ENCODE measurements around the gene FUT8.

Gene FUT8

DNA sequence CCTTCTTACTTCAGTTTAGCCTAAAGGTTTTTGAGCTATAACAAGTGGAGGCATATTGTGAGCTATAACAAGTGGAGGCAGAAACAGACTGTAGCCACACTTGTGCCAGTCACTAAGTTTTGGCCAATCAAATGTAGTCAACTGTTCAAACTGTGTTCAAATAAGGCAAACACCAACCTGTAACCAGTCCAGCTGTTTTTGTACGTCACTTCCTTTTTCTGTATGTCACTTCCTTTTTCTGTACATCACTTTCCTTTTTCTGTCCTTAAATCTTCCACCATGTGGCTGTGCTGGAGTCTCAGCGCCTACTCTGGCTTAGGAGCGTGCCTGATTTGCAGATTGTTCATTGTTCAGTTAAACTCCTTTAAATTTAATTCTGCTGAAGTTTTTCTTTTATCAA lies 79.7 kb downstream of the FUT8 start:
- Histone ChIP-seq H3K27ac (ENCODE audit: low read length) (no peak overlapping the region), H3K27me3 (ENCODE audit: control insufficient read depth in 1 of 2, insufficient read depth in 2 of 2, low read length in 2 of 2) (no peaks in the 10 kb centered on the region), H3K9ac (ENCODE audit: low read length in 2 of 2) (no peak overlapping the region), H3K9me3 (ENCODE audit: control insufficient read depth in 2 of 2, low read length in 2 of 2) (no peaks in the 10 kb centered on the region), H3K4me3 (ENCODE audit: low read length in 2 of 2) (no peak overlapping the region), H3K4me1 (ENCODE audit: control insufficient read depth, insufficient read depth, low read length) (no peaks in the 10 kb centered on the region), H3K36me3 (ENCODE audit: control insufficient read depth in 2 of 2, insufficient read depth in 2 of 2, low read length in 2 of 2) (no peaks in the 10 kb centered on the region)

DNA sequence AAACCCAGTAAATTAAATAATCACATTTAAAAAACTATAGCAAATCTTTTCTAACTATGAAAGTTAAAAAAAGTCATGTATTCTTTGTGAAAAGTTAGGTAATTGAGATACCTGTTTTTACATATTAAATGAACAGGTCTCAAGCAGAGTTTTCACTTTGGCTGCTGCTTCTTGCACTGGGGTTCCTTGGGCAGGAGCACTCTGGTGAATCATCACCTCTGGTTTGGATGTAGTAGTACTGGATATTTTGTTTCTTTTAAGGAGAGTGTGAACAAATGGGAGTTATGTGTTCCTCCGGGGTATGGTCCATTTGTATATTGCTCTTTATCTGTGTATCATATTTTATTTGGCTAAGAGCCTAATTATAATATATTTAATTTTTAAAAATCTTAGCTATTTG lies 82.7 kb downstream of the FUT8 start:
- H3K4me1 ChIP-seq (ENCODE audit: control insufficient read depth, insufficient read depth, low read length) = no peaks in the 10 kb centered on the region
- no peak overlapping the region for H3K4me3 ChIP-seq (ENCODE audit: low read length in 2 of 2)
- H3K9ac ChIP-seq (ENCODE audit: low read length in 2 of 2) = no peak overlapping the region
- H3K27me3 ChIP-seq (ENCODE audit: control insufficient read depth in 1 of 2, insufficient read depth in 2 of 2, low read length in 2 of 2) = no peaks in the 10 kb centered on the region
- H3K9me3 ChIP-seq (ENCODE audit: control insufficient read depth in 2 of 2, low read length in 2 of 2) = no peaks in the 10 kb centered on the region
- no peaks in the 10 kb centered on the region for H3K36me3 ChIP-seq (ENCODE audit: control insufficient read depth in 2 of 2, insufficient read depth in 2 of 2, low read length in 2 of 2)
- H3K27ac ChIP-seq (ENCODE audit: low read length) = no peak overlapping the region

DNA sequence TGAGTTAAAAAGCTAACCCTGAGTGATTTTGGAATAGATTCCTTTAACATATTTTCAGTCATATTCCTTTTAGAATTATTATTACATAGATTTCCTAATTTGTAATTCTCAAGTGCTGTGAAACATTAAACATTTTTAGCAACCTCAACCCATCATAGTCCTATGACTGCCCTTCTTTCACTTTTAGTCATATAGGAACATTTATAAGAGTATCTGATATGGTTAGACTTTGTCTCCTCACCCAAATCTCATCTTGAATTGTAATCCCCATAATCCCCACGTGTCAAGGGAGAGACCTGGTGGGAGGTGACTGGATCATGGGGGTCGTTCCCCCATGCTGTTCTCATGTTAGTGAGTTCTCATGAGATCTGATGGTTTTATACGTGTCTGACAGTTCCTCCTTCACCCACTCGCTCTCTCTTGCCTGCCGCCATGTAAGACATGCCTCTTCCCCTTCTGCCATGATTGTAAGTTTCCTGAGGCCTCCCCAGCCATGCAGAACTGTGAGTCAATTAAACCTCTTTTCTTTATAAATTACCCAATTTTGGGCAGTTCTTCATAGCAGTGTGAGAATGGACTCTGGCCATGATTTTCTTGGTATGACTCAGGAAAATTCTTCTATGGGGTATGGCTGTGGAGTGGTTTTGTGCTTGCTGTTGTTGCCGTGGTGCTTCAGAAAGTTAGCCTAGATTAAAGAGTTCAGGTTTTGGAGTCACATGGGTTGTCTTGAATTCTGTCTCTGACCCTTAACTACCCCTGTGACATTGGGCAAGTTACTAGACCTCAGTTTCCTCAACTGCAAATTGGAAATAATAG lies 83.9 kb downstream of the FUT8 start:
- Histone ChIP-seq H3K4me1 (ENCODE audit: control insufficient read depth, insufficient read depth, low read length) (no peaks in the 10 kb centered on the region), H3K27me3 (ENCODE audit: control insufficient read depth in 1 of 2, insufficient read depth in 2 of 2, low read length in 2 of 2) (no peaks in the 10 kb centered on the region), H3K27ac (ENCODE audit: low read length) (no peak overlapping the region), H3K9ac (ENCODE audit: low read length in 2 of 2) (no peak overlapping the region), H3K4me3 (ENCODE audit: low read length in 2 of 2) (no peak overlapping the region), H3K36me3 (ENCODE audit: control insufficient read depth in 2 of 2, insufficient read depth in 2 of 2, low read length in 2 of 2) (no peaks in the 10 kb centered on the region), H3K9me3 (ENCODE audit: control insufficient read depth in 2 of 2, low read length in 2 of 2) (no peaks in the 10 kb centered on the region)

DNA sequence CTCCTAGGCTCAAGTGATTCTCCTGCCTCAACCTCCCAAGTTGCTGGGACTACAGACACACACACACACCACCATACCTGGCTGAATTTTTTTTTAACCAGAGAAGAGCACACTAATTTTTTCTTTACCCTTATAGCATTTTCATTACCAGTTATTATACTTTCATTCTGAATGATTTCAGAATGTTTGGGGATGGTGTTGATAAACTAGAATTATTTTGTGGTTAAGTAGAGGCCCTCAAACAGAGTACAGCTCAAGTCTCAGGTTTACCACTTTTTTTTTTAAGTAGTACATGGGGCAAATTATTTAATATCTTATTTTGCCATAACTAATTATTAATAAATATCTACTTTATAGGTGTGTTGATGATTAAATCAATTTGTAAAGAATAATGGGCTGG lies 86.6 kb downstream of the FUT8 start:
- no peaks in the 10 kb centered on the region for H3K27me3 ChIP-seq (ENCODE audit: control insufficient read depth in 1 of 2, insufficient read depth in 2 of 2, low read length in 2 of 2)
- H3K27ac ChIP-seq (ENCODE audit: low read length) = no peak overlapping the region
- H3K9ac ChIP-seq (ENCODE audit: low read length in 2 of 2) = no peak overlapping the region
- H3K36me3 ChIP-seq (ENCODE audit: control insufficient read depth in 2 of 2, insufficient read depth in 2 of 2, low read length in 2 of 2) = no peaks in the 10 kb centered on the region
- no peaks in the 10 kb centered on the region for H3K9me3 ChIP-seq (ENCODE audit: control insufficient read depth in 2 of 2, low read length in 2 of 2)
- H3K4me1 ChIP-seq (ENCODE audit: control insufficient read depth, insufficient read depth, low read length) = no peaks in the 10 kb centered on the region
- no peak overlapping the region for H3K4me3 ChIP-seq (ENCODE audit: low read length in 2 of 2)

DNA sequence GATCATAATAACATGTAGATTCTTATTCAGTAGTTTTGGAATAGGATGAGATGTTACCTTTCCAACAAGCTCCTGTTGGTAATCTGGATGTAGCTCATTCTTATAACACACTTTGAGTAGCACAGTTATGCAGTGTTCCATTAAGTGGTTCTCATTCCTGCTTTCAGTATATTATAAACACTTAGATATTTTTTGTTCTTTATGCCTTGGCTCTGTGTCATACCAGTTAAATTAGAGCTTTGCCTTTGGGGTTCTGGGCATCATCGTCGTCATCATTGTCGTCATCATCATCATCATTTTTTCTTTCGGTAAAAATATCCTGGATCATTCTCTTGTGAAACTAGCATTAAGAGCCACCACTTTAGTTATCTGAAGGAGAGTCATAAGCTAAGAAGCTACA lies 87.5 kb downstream of the FUT8 start:
- Histone ChIP-seq H3K4me3 (ENCODE audit: low read length in 2 of 2) (no peak overlapping the region), H3K9me3 (ENCODE audit: control insufficient read depth in 2 of 2, low read length in 2 of 2) (no peaks in the 10 kb centered on the region), H3K9ac (ENCODE audit: low read length in 2 of 2) (no peak overlapping the region), H3K4me1 (ENCODE audit: control insufficient read depth, insufficient read depth, low read length) (no peaks in the 10 kb centered on the region), H3K27ac (ENCODE audit: low read length) (peak overlapping the region; percentile 12), H3K36me3 (ENCODE audit: control insufficient read depth in 2 of 2, insufficient read depth in 2 of 2, low read length in 2 of 2) (no peaks in the 10 kb centered on the region), H3K27me3 (ENCODE audit: control insufficient read depth in 1 of 2, insufficient read depth in 2 of 2, low read length in 2 of 2) (no peaks in the 10 kb centered on the region)

DNA sequence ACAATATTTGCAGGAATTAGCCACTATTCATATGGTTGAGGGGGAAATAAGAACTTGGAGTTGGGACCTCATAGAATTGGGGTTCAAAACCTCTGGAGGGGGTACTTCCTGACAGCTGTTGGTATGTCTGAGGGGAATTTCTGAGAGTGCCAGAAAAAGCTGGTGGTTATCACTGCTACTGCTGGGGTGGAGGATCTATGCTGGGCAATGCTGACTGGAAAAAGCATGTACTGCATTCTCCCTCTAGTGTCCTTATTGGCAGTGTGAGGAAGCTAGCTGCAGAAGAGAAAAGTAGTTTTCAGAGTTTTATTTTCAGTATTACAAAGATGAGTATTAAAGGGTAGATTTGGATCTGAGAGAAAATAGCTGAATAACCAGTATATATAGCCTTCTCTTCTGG lies 88.8 kb downstream of the FUT8 start:
- Histone ChIP-seq H3K9ac (ENCODE audit: low read length in 2 of 2) (no peak overlapping the region), H3K27ac (ENCODE audit: low read length) (no peak overlapping the region), H3K4me1 (ENCODE audit: control insufficient read depth, insufficient read depth, low read length) (no peaks in the 10 kb centered on the region), H3K4me3 (ENCODE audit: low read length in 2 of 2) (no peak overlapping the region), H3K36me3 (ENCODE audit: control insufficient read depth in 2 of 2, insufficient read depth in 2 of 2, low read length in 2 of 2) (no peaks in the 10 kb centered on the region), H3K27me3 (ENCODE audit: control insufficient read depth in 1 of 2, insufficient read depth in 2 of 2, low read length in 2 of 2) (no peaks in the 10 kb centered on the region), H3K9me3 (ENCODE audit: control insufficient read depth in 2 of 2, low read length in 2 of 2) (no peaks in the 10 kb centered on the region)

DNA sequence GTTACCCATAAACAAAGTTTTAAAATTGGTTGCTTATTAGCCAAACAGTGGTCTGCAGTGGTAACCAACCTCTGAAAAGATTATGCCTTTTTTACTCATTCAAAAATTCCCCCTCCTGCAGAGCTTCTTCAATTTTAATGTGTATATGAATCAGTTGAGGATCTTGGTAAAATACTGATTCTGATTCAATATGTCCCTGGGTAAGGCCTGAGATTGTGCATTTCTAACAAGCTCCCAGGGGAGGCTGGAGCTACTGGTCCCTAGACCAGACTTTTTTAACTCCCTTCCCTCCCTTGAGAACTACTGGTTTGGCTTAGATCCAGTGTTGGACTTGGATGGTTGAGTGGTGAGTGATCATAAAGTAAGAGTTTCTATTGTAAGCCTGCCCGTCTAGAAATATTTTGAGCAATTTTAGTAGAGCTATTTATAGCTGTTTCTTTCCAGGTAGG lies 90.2 kb downstream of the FUT8 start:
- Histone ChIP-seq H3K4me1 (ENCODE audit: control insufficient read depth, insufficient read depth, low read length) (no peaks in the 10 kb centered on the region), H3K27ac (ENCODE audit: low read length) (no peak overlapping the region), H3K9ac (ENCODE audit: low read length in 2 of 2) (no peak overlapping the region), H3K9me3 (ENCODE audit: control insufficient read depth in 2 of 2, low read length in 2 of 2) (no peaks in the 10 kb centered on the region), H3K36me3 (ENCODE audit: control insufficient read depth in 2 of 2, insufficient read depth in 2 of 2, low read length in 2 of 2) (no peaks in the 10 kb centered on the region), H3K27me3 (ENCODE audit: control insufficient read depth in 1 of 2, insufficient read depth in 2 of 2, low read length in 2 of 2) (no peaks in the 10 kb centered on the region), H3K4me3 (ENCODE audit: low read length in 2 of 2) (no peak overlapping the region)

DNA sequence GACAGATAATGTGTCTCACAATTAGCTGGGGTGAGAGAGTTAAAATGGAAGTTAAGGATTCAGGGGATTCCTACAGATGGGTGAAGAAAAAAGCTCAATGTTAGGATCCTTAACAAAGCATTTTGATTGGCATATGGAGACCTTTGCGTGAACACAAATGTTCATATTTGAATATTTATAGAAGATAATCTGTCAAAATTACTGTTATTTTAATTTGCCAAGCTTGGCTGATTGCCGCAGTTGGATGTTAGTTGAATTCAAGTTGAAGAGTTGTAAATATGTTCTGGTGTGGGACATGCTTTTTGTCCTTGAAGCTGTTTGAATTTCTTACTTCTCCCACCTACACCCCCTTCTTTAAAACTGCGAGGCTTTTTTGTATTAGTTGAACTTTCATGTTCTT lies 91.2 kb downstream of the FUT8 start:
- no peaks in the 10 kb centered on the region for H3K27me3 ChIP-seq (ENCODE audit: control insufficient read depth in 1 of 2, insufficient read depth in 2 of 2, low read length in 2 of 2)
- no peaks in the 10 kb centered on the region for H3K36me3 ChIP-seq (ENCODE audit: control insufficient read depth in 2 of 2, insufficient read depth in 2 of 2, low read length in 2 of 2)
- H3K27ac ChIP-seq (ENCODE audit: low read length) = no peak overlapping the region
- H3K9me3 ChIP-seq (ENCODE audit: control insufficient read depth in 2 of 2, low read length in 2 of 2) = no peaks in the 10 kb centered on the region
- no peak overlapping the region for H3K9ac ChIP-seq (ENCODE audit: low read length in 2 of 2)
- H3K4me3 ChIP-seq (ENCODE audit: low read length in 2 of 2) = no peak overlapping the region
- no peaks in the 10 kb centered on the region for H3K4me1 ChIP-seq (ENCODE audit: control insufficient read depth, insufficient read depth, low read length)

DNA sequence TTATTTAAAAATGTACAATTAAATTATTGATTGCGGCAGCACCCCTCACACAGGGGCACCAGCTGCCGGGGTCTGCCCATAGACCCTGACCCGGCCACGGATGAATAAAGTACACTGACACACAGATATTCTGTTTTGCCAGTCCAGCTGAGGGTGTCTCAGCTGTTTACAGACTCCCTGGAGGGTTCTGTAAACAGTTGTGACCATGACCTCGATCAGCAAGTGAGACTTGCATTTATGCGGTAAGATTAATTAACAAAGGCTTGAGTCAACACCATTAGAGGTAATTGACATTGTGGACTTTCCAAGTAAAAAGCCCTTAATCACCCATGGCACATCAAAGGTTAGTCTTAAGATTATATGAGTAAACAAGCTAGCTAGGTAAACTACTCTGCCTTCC lies 94.3 kb downstream of the FUT8 start:
- no peak overlapping the region for H3K4me3 ChIP-seq (ENCODE audit: low read length in 2 of 2)
- no peaks in the 10 kb centered on the region for H3K36me3 ChIP-seq (ENCODE audit: control insufficient read depth in 2 of 2, insufficient read depth in 2 of 2, low read length in 2 of 2)
- no peak overlapping the region for H3K27ac ChIP-seq (ENCODE audit: low read length)
- H3K27me3 ChIP-seq (ENCODE audit: control insufficient read depth in 1 of 2, insufficient read depth in 2 of 2, low read length in 2 of 2) = no peaks in the 10 kb centered on the region
- H3K4me1 ChIP-seq (ENCODE audit: control insufficient read depth, insufficient read depth, low read length) = no peaks in the 10 kb centered on the region
- no peak overlapping the region for H3K9ac ChIP-seq (ENCODE audit: low read length in 2 of 2)
- H3K9me3 ChIP-seq (ENCODE audit: control insufficient read depth in 2 of 2, low read length in 2 of 2) = no peaks in the 10 kb centered on the region

DNA sequence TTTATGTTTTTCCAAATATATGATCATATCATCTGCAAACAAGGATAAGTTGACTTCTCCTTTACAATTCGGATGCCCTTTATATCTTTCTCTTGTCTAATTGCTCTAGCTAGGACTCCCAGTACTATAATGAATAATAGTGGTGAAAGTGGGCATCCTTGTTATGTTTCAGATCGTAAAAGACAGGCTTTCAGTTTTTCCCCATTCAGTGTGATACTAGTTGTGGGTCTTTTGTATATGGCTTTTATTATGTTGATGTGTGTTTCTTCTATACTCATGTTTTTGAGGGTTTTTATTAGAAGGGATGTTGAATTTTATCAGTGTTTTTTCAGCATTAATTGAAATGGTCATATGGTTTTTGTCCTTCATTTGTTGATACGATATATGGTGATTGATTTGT lies 97.3 kb downstream of the FUT8 start:
- H3K9ac ChIP-seq (ENCODE audit: low read length in 2 of 2) = no peak overlapping the region
- H3K4me1 ChIP-seq (ENCODE audit: control insufficient read depth, insufficient read depth, low read length) = no peaks in the 10 kb centered on the region
- H3K27ac ChIP-seq (ENCODE audit: low read length) = no peak overlapping the region
- no peaks in the 10 kb centered on the region for H3K27me3 ChIP-seq (ENCODE audit: control insufficient read depth in 1 of 2, insufficient read depth in 2 of 2, low read length in 2 of 2)
- no peak overlapping the region for H3K4me3 ChIP-seq (ENCODE audit: low read length in 2 of 2)
- no peaks in the 10 kb centered on the region for H3K36me3 ChIP-seq (ENCODE audit: control insufficient read depth in 2 of 2, insufficient read depth in 2 of 2, low read length in 2 of 2)
- H3K9me3 ChIP-seq (ENCODE audit: control insufficient read depth in 2 of 2, low read length in 2 of 2) = no peaks in the 10 kb centered on the region

DNA sequence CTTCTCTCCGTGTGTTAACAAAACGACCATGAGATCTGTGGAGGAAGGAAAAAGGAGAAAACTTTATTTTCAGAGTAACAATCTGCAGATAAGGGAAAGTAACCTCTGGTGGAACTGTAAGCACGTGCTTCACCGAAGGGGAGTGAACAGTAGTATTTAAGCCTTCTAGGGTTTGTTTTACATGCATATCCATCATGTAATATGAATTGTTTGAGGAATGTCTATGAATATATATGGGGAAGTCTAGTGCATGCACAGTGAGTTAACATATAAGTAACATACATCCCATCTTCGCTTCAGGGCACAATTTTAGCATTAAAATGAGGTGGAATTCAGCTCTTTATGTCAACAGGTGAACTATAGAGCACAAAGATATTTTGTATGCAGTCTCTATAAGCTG lies 101.1 kb downstream of the FUT8 start:
- no peak overlapping the region for H3K27ac ChIP-seq (ENCODE audit: low read length)
- H3K4me1 ChIP-seq (ENCODE audit: control insufficient read depth, insufficient read depth, low read length) = no peaks in the 10 kb centered on the region
- no peaks in the 10 kb centered on the region for H3K27me3 ChIP-seq (ENCODE audit: control insufficient read depth in 1 of 2, insufficient read depth in 2 of 2, low read length in 2 of 2)
- no peaks in the 10 kb centered on the region for H3K36me3 ChIP-seq (ENCODE audit: control insufficient read depth in 2 of 2, insufficient read depth in 2 of 2, low read length in 2 of 2)
- H3K9ac ChIP-seq (ENCODE audit: low read length in 2 of 2) = no peak overlapping the region
- no peak overlapping the region for H3K4me3 ChIP-seq (ENCODE audit: low read length in 2 of 2)
- no peaks in the 10 kb centered on the region for H3K9me3 ChIP-seq (ENCODE audit: control insufficient read depth in 2 of 2, low read length in 2 of 2)
